ENCODE data around the gene KLHL8. TPM values are rescaled to one million over a fixed set of nuclear protein-coding genes. Genes with fewer than 3 reads are reported as not detected.

The KLHL8 gene
- total RNA-seq, 2 experiments from 2014 or later: 6.3 to 7.0 TPM

- peak overlapping the region; percentile 38 for H3K4me3 ChIP-seq (ENCODE audit: low read length)
- no peak for TF ChIP-seq CTCF (IDR thresholded peaks at IDR 0.05)
- intact Hi-C loops (cut with DNase I, micrococcal nuclease): loop anchor here (1.0 to 10.0 kb wide), 7 partner anchors 14 to 740 kb away; partner anchors contain the start of genes KLHL8 (in 1 of the 2) and NUDT9 (in 1 of the 2)
Observed at GRCh38 chr4:87235020-87235671, 14.7 kb upstream of the KLHL8 start.

GRCh38 chr4:87232216-87232615 is 11.8 kb upstream of the KLHL8 start:
- Mint-ChIP-seq H3K4me1 (ENCODE audit: low read depth) (peaks cover 7% of the 10 kb centered on the region), H3K9me3 (no peaks in the 10 kb centered on the region), H3K27me3 (no peaks in the 10 kb centered on the region), H3K36me3 (ENCODE audit: low read depth) (no peaks in the 10 kb centered on the region), H3K4me3 (no peak overlapping the region), H3K27ac (no peak overlapping the region)
- no peak for ATAC-seq (ENCODE audit: poor library complexity)
- DNase-seq: no peak
- H3K27ac ChIP-seq (ENCODE audit: low read depth in 1 of 2, low read length in 2 of 2): no peak overlapping the region
- H3K36me3 ChIP-seq (ENCODE audit: insufficient read depth, low read length): no peaks in the 10 kb centered on the region
- POLR2A ChIA-PET: no interaction called here
- peaks cover 4% of the 10 kb centered on the region for H3K4me1 ChIP-seq (ENCODE audit: insufficient read depth, low read length)
- CTCF ChIA-PET: no interaction called here
- no peaks in the 10 kb centered on the region for H3K9me3 ChIP-seq (ENCODE audit: control insufficient read depth in 1 of 2, insufficient read depth in 1 of 2, low read length in 2 of 2)
- intact Hi-C loops (cut with DNase I, micrococcal nuclease): loop anchor here in 1 of 2 experiments (10.0 kb wide), 1 partner anchor 737 kb away; no protein-coding TSS in a partner anchor
- no peak for TF ChIP-seq CTCF (IDR thresholded peaks at IDR 0.05)
- no peak overlapping the region for H3K4me3 ChIP-seq (ENCODE audit: low read length)
- no peaks in the 10 kb centered on the region for H3K27me3 ChIP-seq (ENCODE audit: control insufficient read depth in 1 of 2, insufficient read depth in 2 of 2, low read length in 2 of 2)

More at GRCh38 chr4:87235020-87235671, 14.7 kb upstream of the KLHL8 start:
- Mint-ChIP-seq H3K36me3 (ENCODE audit: low read depth) (no peaks in the 10 kb centered on the region), H3K27ac (peak overlapping the region; percentile 55), H3K9me3 (no peaks in the 10 kb centered on the region), H3K27me3 (peaks cover 12% of the 10 kb centered on the region), H3K4me1 (ENCODE audit: low read depth) (peaks cover 7% of the 10 kb centered on the region), H3K4me3 (peak overlapping the region; percentile 89)
- DNase-seq: peak in 1 of 14 experiments; percentile 5
- Histone ChIP-seq H3K4me1 (ENCODE audit: insufficient read depth, low read length) (peaks cover 4% of the 10 kb centered on the region), H3K27ac (ENCODE audit: low read depth in 1 of 2, low read length in 2 of 2) (no peak overlapping the region), H3K9me3 (ENCODE audit: control insufficient read depth in 1 of 2, insufficient read depth in 1 of 2, low read length in 2 of 2) (no peaks in the 10 kb centered on the region), H3K36me3 (ENCODE audit: insufficient read depth, low read length) (no peaks in the 10 kb centered on the region), H3K27me3 (ENCODE audit: control insufficient read depth in 1 of 2, insufficient read depth in 2 of 2, low read length in 2 of 2) (no peaks in the 10 kb centered on the region)
- ChIA-PET CTCF (interaction anchor here (0.7 to 4.7 kb wide), 6 partner anchors 11 to 313 kb away, joined by 3 to 27 read pairs (median 6); partner anchors contain the start of gene KLHL8), POLR2A (interaction anchor here (0.6 to 0.7 kb wide), 3 partner anchors 16 to 312 kb away, joined by 3 to 4 read pairs (median 3); no protein-coding TSS in a partner anchor)
- ATAC-seq (ENCODE audit: poor library complexity): no peak

GRCh38 chr4:87230806-87231205 is 10.4 kb upstream of the KLHL8 start:
- no peak overlapping the region for H3K4me3 ChIP-seq (ENCODE audit: low read length)
- Mint-ChIP-seq H3K4me1 (ENCODE audit: low read depth) (peaks cover 7% of the 10 kb centered on the region), H3K36me3 (ENCODE audit: low read depth) (no peaks in the 10 kb centered on the region), H3K27me3 (no peaks in the 10 kb centered on the region), H3K9me3 (no peaks in the 10 kb centered on the region), H3K4me3 (no peak overlapping the region), H3K27ac (no peak overlapping the region)
- no peaks in the 10 kb centered on the region for H3K27me3 ChIP-seq (ENCODE audit: control insufficient read depth in 1 of 2, insufficient read depth in 2 of 2, low read length in 2 of 2)
- no peak overlapping the region for H3K27ac ChIP-seq (ENCODE audit: low read depth in 1 of 2, low read length in 2 of 2)
- no peaks in the 10 kb centered on the region for H3K4me1 ChIP-seq (ENCODE audit: insufficient read depth, low read length)
- no peak for TF ChIP-seq CTCF (IDR thresholded peaks at IDR 0.05)
- ChIA-PET CTCF (no interaction called here), POLR2A (no interaction called here)
- ATAC-seq (ENCODE audit: poor library complexity) (no peak), DNase-seq (no peak)
- intact Hi-C loops (cut with DNase I, micrococcal nuclease): loop anchor here in 1 of 2 experiments (10.0 kb wide), 1 partner anchor 736 kb away; no protein-coding TSS in a partner anchor
- H3K9me3 ChIP-seq (ENCODE audit: control insufficient read depth in 1 of 2, insufficient read depth in 1 of 2, low read length in 2 of 2): no peaks in the 10 kb centered on the region
- no peaks in the 10 kb centered on the region for H3K36me3 ChIP-seq (ENCODE audit: insufficient read depth, low read length)
